ENCODE results near the gene TGFBR3. TPM values are rescaled to one million over a fixed set of nuclear protein-coding genes. Genes with fewer than 3 reads are reported as not detected.

The TGFBR3 gene
- total RNA-seq, 1 experiment from 2014 or later, result 2.4 TPM

DNA sequence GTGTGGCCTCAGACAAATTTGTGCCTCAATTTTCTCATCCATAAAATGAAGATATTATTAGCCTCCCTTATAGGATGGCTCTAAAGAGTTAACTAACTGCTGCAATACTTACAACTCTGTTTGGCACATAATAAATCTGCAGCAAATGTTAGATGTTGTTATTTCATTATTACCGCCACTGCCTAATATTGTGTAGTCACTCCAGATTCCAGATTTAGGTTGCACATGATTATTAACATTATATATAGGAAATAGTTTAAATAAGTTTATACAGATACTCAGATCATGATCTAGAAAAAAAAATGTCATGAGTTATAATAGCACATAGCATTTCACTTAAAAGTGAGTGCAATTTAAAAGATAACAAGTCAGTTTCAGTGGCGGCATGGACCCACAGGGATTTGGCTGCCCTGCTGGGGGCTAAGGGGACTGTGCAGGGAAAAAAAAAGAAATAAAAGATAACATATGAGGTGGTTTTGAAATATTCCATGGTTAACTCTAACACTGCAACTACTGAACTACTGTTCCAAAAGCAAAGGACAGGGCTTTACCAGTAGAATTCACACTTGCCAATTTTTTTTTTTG is 170.4 kb downstream of the TGFBR3 start:
- no peak overlapping the region for H3T11ph ChIP-seq (ENCODE audit: low read length)
- H3K4me1 Mint-ChIP-seq, result peaks cover 12 to 22% of the 10 kb centered on the region in 2 experiments
- H3K79me1 ChIP-seq (ENCODE audit: insufficient read depth, low read depth, low read length, poor library complexity, severe bottlenecking), result no peaks in the 10 kb centered on the region

More for the DNA sequence above, 170.4 kb downstream of the TGFBR3 start:
- Mint-ChIP-seq H3K36me3 (ENCODE audit: insufficient read depth in 1 of 3, low read depth in 3 of 3) (no peaks in the 10 kb centered on the region; a peak in 2 of 7 replicates), H3K4me3 (no peak overlapping the region), H3K9me3 (no peaks in the 10 kb centered on the region), H3K27me3 (ENCODE audit: low read depth) (no peaks in the 10 kb centered on the region), H3K27ac (no peak overlapping the region)
- H2AFZ ChIP-seq (ENCODE audit: low read length), result no peak overlapping the region
- H2BK15ac ChIP-seq (ENCODE audit: low read depth, low read length), result no peak overlapping the region
- no peak overlapping the region for H2BK120ac ChIP-seq (ENCODE audit: low read depth, low read length, poor library complexity, severe bottlenecking)
- H4K91ac ChIP-seq (ENCODE audit: insufficient read length, low read depth, low read length), result no peak overlapping the region
- H3K56ac ChIP-seq (ENCODE audit: insufficient read length, low read depth, low read length), result no peak overlapping the region
- H2BK12ac ChIP-seq (ENCODE audit: insufficient read length, low read depth, low read length), result no peak overlapping the region
- H2BK20ac ChIP-seq (ENCODE audit: low read depth, low read length, poor library complexity, severe bottlenecking), result no peak overlapping the region
- no peak overlapping the region for H3K4ac ChIP-seq (ENCODE audit: low read depth, low read length)
- TF ChIP-seq, protein P1, sequence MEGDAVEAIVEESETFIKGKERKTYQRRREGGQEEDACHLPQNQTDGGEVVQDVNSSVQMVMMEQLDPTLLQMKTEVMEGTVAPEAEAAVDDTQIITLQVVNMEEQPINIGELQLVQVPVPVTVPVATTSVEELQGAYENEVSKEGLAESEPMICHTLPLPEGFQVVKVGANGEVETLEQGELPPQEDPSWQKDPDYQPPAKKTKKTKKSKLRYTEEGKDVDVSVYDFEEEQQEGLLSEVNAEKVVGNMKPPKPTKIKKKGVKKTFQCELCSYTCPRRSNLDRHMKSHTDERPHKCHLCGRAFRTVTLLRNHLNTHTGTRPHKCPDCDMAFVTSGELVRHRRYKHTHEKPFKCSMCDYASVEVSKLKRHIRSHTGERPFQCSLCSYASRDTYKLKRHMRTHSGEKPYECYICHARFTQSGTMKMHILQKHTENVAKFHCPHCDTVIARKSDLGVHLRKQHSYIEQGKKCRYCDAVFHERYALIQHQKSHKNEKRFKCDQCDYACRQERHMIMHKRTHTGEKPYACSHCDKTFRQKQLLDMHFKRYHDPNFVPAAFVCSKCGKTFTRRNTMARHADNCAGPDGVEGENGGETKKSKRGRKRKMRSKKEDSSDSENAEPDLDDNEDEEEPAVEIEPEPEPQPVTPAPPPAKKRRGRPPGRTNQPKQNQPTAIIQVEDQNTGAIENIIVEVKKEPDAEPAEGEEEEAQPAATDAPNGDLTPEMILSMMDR (conservative IDR thresholded peaks at IDR 0.05), result no peak
- no peak overlapping the region for H4K5ac ChIP-seq (ENCODE audit: insufficient read length, low read depth, low read length)
- H3K79me2 ChIP-seq (ENCODE audit: insufficient read depth, low read length), result no peaks in the 10 kb centered on the region
- DNase-seq, result no peak
- H3K27me3 ChIP-seq (ENCODE audit: insufficient read depth, low read length), result no peaks in the 10 kb centered on the region
- no peaks in the 10 kb centered on the region for H4K20me1 ChIP-seq (ENCODE audit: control insufficient read depth, insufficient read depth, insufficient read length)
- H2AK5ac ChIP-seq (ENCODE audit: insufficient read length, low read length), result no peak overlapping the region
- no peak overlapping the region for H3K23ac ChIP-seq (ENCODE audit: insufficient read length, low read depth, low read length)
- no peaks in the 10 kb centered on the region for H3K4me1 ChIP-seq (ENCODE audit: insufficient read depth, low read length)
- no peak overlapping the region for H3K18ac ChIP-seq (ENCODE audit: insufficient read length, low read depth, low read length)
- no peaks in the 10 kb centered on the region for H3K23me2 ChIP-seq (ENCODE audit: insufficient read length, low read depth, low read length, poor library complexity, severe bottlenecking)
- H3K14ac ChIP-seq (ENCODE audit: insufficient read depth, low read length), result no peak overlapping the region
- H3K9me3 ChIP-seq (ENCODE audit: control insufficient read depth, low read depth, low read length), result no peaks in the 10 kb centered on the region
- H3K9ac ChIP-seq (ENCODE audit: extremely low read depth, insufficient read length, low read length), result no peak overlapping the region
- H2BK5ac ChIP-seq (ENCODE audit: insufficient read length, low read length), result no peak overlapping the region
- no CpG with 5 or more reads among the region's 2 CpGs for WGBS (ENCODE audit: extremely low coverage, insufficient read length, low lambda C conversion rate)
- no peak overlapping the region for H4K8ac ChIP-seq (replicated peaks; ENCODE audit: insufficient read length, low read depth, low read length)
- H3K4me2 ChIP-seq (ENCODE audit: insufficient read depth, insufficient read length, low read length), result no peak overlapping the region
- H3K27ac ChIP-seq (ENCODE audit: insufficient read length, low read depth, low read length), result no peak overlapping the region
